ENCODE data around the gene RD3L. TPM values are rescaled to one million over a fixed set of nuclear protein-coding genes. Genes with fewer than 3 reads are reported as not detected.

Gene RD3L
- polyA plus RNA-seq, 1 donor (not counting 4 experiments of a cell fraction or from before 2014, with no cell fraction given), result not detected

DNA sequence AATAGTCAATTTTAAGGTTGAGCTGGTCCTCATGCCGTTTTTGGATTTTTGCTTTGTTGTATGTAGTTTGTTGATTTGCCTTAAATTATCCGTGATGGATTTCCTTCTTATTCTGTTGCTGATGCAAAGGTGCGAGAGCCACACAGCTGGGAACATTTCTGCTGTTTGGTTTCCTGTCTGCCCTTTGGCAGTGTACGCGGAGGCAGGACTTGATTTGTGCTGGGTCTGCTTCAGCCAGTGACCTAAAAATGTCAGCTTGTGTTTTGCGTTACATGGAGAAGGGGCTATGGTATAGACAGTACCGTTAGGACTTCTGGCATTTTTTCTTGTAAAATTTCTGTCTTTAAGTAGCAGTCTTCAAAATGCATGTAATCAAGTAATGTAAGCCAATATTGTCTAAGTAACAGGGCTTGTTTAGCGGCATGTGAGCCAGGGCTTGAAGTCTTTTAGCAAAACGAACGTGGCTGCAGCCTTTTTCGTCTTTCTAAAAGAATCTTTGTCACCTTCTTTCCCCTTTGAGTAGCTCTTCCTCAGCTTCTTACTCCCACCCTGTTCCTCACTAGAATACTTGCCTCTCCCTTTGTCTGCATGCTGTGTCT, 18.2 kb upstream of the RD3L start:
- no peak overlapping the region for H3K9ac ChIP-seq (ENCODE audit: control insufficient read depth, extremely low read depth, insufficient read depth, low read length)
- H3K27ac ChIP-seq (ENCODE audit: control insufficient read depth, insufficient read depth, low read length), result no peak overlapping the region
- dilution Hi-C loops (cut with MboI; ENCODE audit: extremely low pct_ligation_motif_present, low sequenced_read_pairs), result no loop called here
- no peaks in the 10 kb centered on the region for H3K9me3 ChIP-seq (ENCODE audit: control insufficient read depth, low read depth, low read length)
- no peaks in the 10 kb centered on the region for H3K79me2 ChIP-seq (ENCODE audit: control insufficient read depth, insufficient read depth, low read length)
- H4K20me1 ChIP-seq (ENCODE audit: control insufficient read depth, extremely low read depth, insufficient read depth, low read length), result no peaks in the 10 kb centered on the region
- no peak overlapping the region for H3K4me2 ChIP-seq (ENCODE audit: control insufficient read depth, extremely low read depth, insufficient read depth, low read depth, low read length)
- no peaks in the 10 kb centered on the region for H3K9me1 ChIP-seq (ENCODE audit: control insufficient read depth, extremely low read depth, insufficient read depth, low read length)
- TF ChIP-seq EZH2 (IDR thresholded peaks at IDR 0.05; ENCODE audit: low read length), result no peak
- TF ChIP-seq, protein P1, sequence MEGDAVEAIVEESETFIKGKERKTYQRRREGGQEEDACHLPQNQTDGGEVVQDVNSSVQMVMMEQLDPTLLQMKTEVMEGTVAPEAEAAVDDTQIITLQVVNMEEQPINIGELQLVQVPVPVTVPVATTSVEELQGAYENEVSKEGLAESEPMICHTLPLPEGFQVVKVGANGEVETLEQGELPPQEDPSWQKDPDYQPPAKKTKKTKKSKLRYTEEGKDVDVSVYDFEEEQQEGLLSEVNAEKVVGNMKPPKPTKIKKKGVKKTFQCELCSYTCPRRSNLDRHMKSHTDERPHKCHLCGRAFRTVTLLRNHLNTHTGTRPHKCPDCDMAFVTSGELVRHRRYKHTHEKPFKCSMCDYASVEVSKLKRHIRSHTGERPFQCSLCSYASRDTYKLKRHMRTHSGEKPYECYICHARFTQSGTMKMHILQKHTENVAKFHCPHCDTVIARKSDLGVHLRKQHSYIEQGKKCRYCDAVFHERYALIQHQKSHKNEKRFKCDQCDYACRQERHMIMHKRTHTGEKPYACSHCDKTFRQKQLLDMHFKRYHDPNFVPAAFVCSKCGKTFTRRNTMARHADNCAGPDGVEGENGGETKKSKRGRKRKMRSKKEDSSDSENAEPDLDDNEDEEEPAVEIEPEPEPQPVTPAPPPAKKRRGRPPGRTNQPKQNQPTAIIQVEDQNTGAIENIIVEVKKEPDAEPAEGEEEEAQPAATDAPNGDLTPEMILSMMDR (optimal IDR thresholded peaks at IDR 0.05 in 1 of 3, IDR thresholded peaks at IDR 0.05 in 1 of 3, conservative IDR thresholded peaks at IDR 0.05 in 1 of 3; ENCODE audit: extremely low read depth in 1 of 3, insufficient read depth in 2 of 3, low read length in 3 of 3), result no peak
- DNase-seq (ENCODE audit: low read depth, low spot score) (no peak), FAIRE-seq (no peak)
- no peaks in the 10 kb centered on the region for H3K4me1 ChIP-seq (ENCODE audit: control insufficient read depth, extremely low read depth, insufficient read depth, low read length)
- no peaks in the 10 kb centered on the region for H3K27me3 ChIP-seq (ENCODE audit: control insufficient read depth, extremely low read depth, insufficient read depth, low read length)
- H3K4me3 ChIP-seq (ENCODE audit: control insufficient read depth in 2 of 3, extremely low read depth in 1 of 3, insufficient read depth in 2 of 3, low read depth in 1 of 3, low read length in 3 of 3), result no peak overlapping the region
- no peaks in the 10 kb centered on the region for H3K36me3 ChIP-seq (ENCODE audit: control insufficient read depth in 2 of 2, extremely low read depth in 1 of 2, insufficient read depth in 2 of 2, low read length in 2 of 2)
- H2AFZ ChIP-seq (ENCODE audit: control insufficient read depth, low read length), result no peak overlapping the region

DNA sequence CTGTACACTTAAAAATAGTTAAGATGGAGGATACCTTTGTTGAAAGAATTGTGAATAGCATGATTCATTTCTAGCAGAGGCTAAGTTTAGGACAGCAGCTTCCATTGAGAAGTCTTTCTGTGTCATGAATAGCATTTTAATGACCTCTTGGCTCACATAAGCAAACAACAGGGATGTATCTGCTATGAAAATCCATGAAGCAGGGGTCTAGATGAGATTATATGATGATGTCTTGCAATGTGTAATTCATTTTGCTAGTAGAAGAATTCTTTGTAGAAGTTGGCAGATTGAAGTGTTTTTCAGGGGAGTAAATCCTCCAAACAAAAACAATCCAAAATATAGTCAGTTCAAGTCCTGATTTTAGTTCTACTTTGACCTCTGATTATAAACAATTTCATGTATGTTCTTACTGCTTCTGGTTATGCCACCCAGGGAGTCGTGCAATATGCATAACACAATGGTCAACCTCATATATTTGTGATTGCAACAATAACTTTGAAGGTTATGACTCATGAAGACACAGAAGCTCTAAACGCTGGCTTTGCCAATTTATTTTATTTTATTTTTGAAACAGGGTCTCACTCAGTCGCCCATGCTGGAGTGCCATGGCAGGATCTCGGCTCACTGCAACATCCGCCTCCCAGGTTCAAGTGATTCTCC, 6.9 kb upstream of the RD3L start:
- no peak for DNase-seq (ENCODE audit: low read depth, low spot score)
- H3K36me3 ChIP-seq (ENCODE audit: control insufficient read depth in 2 of 2, extremely low read depth in 1 of 2, insufficient read depth in 2 of 2, low read length in 2 of 2), result no peaks in the 10 kb centered on the region
- H2AFZ ChIP-seq (ENCODE audit: control insufficient read depth, low read length), result no peak overlapping the region
- H3K9ac ChIP-seq (ENCODE audit: control insufficient read depth, extremely low read depth, insufficient read depth, low read length), result no peak overlapping the region
- H3K79me2 ChIP-seq (ENCODE audit: control insufficient read depth, insufficient read depth, low read length), result no peaks in the 10 kb centered on the region
- H3K4me3 ChIP-seq (ENCODE audit: control insufficient read depth in 2 of 3, extremely low read depth in 1 of 3, insufficient read depth in 2 of 3, low read depth in 1 of 3, low read length in 3 of 3), result no peak overlapping the region
- TF ChIP-seq, protein P1 (optimal IDR thresholded peaks at IDR 0.05 in 1 of 3, IDR thresholded peaks at IDR 0.05 in 1 of 3, conservative IDR thresholded peaks at IDR 0.05 in 1 of 3; ENCODE audit: extremely low read depth in 1 of 3, insufficient read depth in 2 of 3, low read length in 3 of 3), result no peak
- TF ChIP-seq EZH2 (IDR thresholded peaks at IDR 0.05; ENCODE audit: low read length), result no peak
- peak; percentile 76 for FAIRE-seq
- H3K9me1 ChIP-seq (ENCODE audit: control insufficient read depth, extremely low read depth, insufficient read depth, low read length), result no peaks in the 10 kb centered on the region
- H3K4me2 ChIP-seq (ENCODE audit: control insufficient read depth, extremely low read depth, insufficient read depth, low read depth, low read length), result no peak overlapping the region
- dilution Hi-C loops (cut with MboI; ENCODE audit: extremely low pct_ligation_motif_present, low sequenced_read_pairs), result no loop called here
- no peak overlapping the region for H3K27ac ChIP-seq (ENCODE audit: control insufficient read depth, insufficient read depth, low read length)
- H3K27me3 ChIP-seq (ENCODE audit: control insufficient read depth, extremely low read depth, insufficient read depth, low read length), result no peaks in the 10 kb centered on the region
- no peaks in the 10 kb centered on the region for H3K4me1 ChIP-seq (ENCODE audit: control insufficient read depth, extremely low read depth, insufficient read depth, low read length)
- H4K20me1 ChIP-seq (ENCODE audit: control insufficient read depth, extremely low read depth, insufficient read depth, low read length), result no peaks in the 10 kb centered on the region
- H3K9me3 ChIP-seq (ENCODE audit: control insufficient read depth, low read depth, low read length), result no peaks in the 10 kb centered on the region

Measured in keratinocyte (primary cell).